ES-I3 (cell line): Measurements from ENCODE around the gene RNF208.
"Not testable (repeated sequence)": the region's sequence is repeated elsewhere in the genome, so short reads cannot be mapped to it uniquely, and the experiment has no call there.

Experiments
- H3K36me3 ChIP-seq: 2 replicates; pipeline ENCODE4 v1.6.1; 2013; ENCODE audit warnings: mild to moderate bottlenecking, low read length, control low read depth, moderate library complexity; ENCODE audit not compliant: insufficient read depth
- H3K4me1 ChIP-seq: 2 replicates; pipeline ENCODE4 v1.6.1; 2013; ENCODE audit warnings: mild to moderate bottlenecking, control low read depth, low read length; ENCODE audit not compliant: insufficient read depth
- H3K9ac ChIP-seq: 2 replicates; pipeline ENCODE4 v1.6.1; 2013; ENCODE audit warnings: low read depth, mild to moderate bottlenecking, low read length, moderate library complexity
- H3K9me3 ChIP-seq: 2 replicates; pipeline ENCODE4 v1.6.1; 2013; ENCODE audit warnings: mild to moderate bottlenecking, low read length, moderate library complexity; ENCODE audit not compliant: control insufficient read depth, insufficient read depth

The RNF208 gene

GRCh38 chr9:137262173-137262908, 40.3 kb upstream of the RNF208 start:
- H3K9me3 ChIP-seq, H3K9ac ChIP-seq, H3K4me1 ChIP-seq: not testable (repeated sequence)
- H3K36me3 ChIP-seq = peaks cover 18% of the 10 kb centered on the region

DNA sequence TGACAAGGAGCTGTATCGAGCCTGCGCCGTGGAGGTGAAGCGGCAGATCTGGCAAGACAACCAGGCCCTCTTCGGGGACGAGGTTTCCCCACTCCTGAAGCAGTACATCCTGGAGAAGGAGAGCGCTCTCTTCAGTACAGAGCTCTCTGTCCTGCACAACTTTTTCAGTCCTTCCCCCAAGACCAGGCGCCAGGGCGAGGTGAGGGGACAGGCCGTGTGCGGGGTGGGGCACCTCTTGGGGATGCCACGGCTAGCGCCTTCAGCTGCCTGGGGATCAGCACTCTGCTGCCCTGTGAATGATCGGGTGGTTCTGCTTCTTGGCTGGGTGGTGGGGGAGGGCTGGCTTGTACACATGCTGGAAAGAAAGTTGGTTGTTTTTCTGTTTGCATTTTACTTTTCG, 34.8 kb upstream of the RNF208 start:
- Histone ChIP-seq H3K9ac (no peak overlapping the region), H3K4me1 (no peaks in the 10 kb centered on the region; the same call in 1 of the 2 replicates), H3K36me3 (peaks cover 12% of the 10 kb centered on the region), H3K9me3 (no peaks in the 10 kb centered on the region)

- Histone ChIP-seq H3K36me3 (peaks cover 12% of the 10 kb centered on the region), H3K9ac (peak overlapping the region; percentile 55; the same call in 1 of the 2 replicates), H3K4me1 (no peaks in the 10 kb centered on the region; the same call in 1 of the 2 replicates), H3K9me3 (no peaks in the 10 kb centered on the region)
These were observed 34.3 kb upstream of the RNF208 start for GRCh38 chr9:137256362-137256761.

GRCh38 chr9:137255448-137256114, 33.5 kb upstream of the RNF208 start:
- H3K36me3 ChIP-seq = peaks cover 12% of the 10 kb centered on the region
- H3K9ac ChIP-seq = peak overlapping the region; percentile 55
- no peaks in the 10 kb centered on the region for H3K9me3 ChIP-seq
- H3K4me1 ChIP-seq = peaks cover 6% of the 10 kb centered on the region; the same call in 1 of the 2 replicates

- Histone ChIP-seq H3K9ac (peak within 1 kb of the TSS; percentile 55), H3K9me3 (no peaks in the 10 kb centered on the region), H3K4me1 (peaks cover 8% of the 10 kb centered on the region; the same call in 1 of the 2 replicates), H3K36me3 (peaks cover 12% of the 10 kb centered on the region)
These were observed 32.8 kb upstream of the RNF208 start, which contains the start of gene NELFB for GRCh38 chr9:137254624-137255447. TSS of gene NELFB (plus strand) at chr9:137255327.

- Histone ChIP-seq H3K9ac (peak overlapping the region; percentile 55; the same call in 1 of the 2 replicates), H3K4me1 (peaks cover 8% of the 10 kb centered on the region; the same call in 1 of the 2 replicates)
These were observed 31.9 kb upstream of the RNF208 start for GRCh38 chr9:137253717-137254623.

GRCh38 chr9:137252555-137253506, 30.8 kb upstream of the RNF208 start:
- Histone ChIP-seq H3K9me3 (no peaks in the 10 kb centered on the region), H3K36me3 (peaks cover 8% of the 10 kb centered on the region), H3K9ac (no peak overlapping the region), H3K4me1 (peaks cover 8% of the 10 kb centered on the region; the same call in 1 of the 2 replicates)

More at GRCh38 chr9:137253717-137254623, 31.9 kb upstream of the RNF208 start:
- Histone ChIP-seq H3K36me3 (peaks cover 12% of the 10 kb centered on the region), H3K9me3 (no peaks in the 10 kb centered on the region)

DNA sequence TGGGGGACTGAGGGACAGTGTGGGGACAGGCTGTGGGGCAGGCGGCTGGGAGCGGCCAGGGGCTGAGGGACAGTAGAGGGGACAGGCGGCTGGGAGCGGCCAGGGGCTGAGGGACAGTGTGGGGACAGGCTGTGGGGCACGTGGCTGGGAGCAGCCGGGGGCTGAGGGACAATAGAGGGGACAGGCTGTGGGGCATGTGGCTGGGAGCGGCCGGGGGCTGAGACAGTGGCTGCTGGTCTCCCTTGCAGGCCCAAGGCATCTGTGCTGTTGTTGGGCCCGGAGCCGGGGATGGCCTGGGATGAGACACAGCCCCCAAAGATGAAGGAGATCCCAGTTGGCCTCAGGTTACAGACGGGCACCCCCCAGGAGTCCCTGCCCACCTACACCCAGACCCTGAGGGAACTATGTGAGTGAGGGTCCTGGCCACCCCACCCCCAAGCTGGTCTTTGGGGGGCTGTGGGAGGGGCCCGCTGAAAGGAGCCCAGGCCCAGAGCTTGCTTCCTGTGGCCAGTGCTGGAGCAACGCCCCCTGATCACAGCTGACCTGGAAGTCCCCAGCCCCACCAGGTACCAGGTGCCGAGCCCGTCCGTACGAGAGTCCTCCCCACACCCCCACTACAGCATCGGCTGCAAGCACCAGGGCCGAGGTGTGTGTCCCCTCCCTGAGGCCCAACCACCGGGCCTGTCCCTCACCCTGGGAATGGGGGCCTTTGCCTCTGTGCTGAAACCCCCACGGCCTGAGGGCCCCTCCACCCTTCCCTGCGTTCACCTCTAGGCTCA, 29.6 kb upstream of the RNF208 start:
- Histone ChIP-seq H3K4me1 (peaks cover 8% of the 10 kb centered on the region; the same call in 1 of the 2 replicates), H3K9ac (no peak overlapping the region), H3K9me3 (no peaks in the 10 kb centered on the region), H3K36me3 (peaks cover 2% of the 10 kb centered on the region; the same call in 1 of the 2 replicates)

GRCh38 chr9:137251194-137251461, 29.1 kb upstream of the RNF208 start, which contains the start of gene STPG3:
TSS of gene STPG3 (plus strand) at chr9:137251286. CDS start at chr9:137251287, 1 bp downstream.
- no peaks in the 10 kb centered on the region for H3K9me3 ChIP-seq
- peaks cover 8% of the 10 kb centered on the region; the same call in 1 of the 2 replicates for H3K4me1 ChIP-seq
- no peaks in the 10 kb centered on the region for H3K36me3 ChIP-seq
- no peak within 1 kb of the TSS for H3K9ac ChIP-seq

DNA sequence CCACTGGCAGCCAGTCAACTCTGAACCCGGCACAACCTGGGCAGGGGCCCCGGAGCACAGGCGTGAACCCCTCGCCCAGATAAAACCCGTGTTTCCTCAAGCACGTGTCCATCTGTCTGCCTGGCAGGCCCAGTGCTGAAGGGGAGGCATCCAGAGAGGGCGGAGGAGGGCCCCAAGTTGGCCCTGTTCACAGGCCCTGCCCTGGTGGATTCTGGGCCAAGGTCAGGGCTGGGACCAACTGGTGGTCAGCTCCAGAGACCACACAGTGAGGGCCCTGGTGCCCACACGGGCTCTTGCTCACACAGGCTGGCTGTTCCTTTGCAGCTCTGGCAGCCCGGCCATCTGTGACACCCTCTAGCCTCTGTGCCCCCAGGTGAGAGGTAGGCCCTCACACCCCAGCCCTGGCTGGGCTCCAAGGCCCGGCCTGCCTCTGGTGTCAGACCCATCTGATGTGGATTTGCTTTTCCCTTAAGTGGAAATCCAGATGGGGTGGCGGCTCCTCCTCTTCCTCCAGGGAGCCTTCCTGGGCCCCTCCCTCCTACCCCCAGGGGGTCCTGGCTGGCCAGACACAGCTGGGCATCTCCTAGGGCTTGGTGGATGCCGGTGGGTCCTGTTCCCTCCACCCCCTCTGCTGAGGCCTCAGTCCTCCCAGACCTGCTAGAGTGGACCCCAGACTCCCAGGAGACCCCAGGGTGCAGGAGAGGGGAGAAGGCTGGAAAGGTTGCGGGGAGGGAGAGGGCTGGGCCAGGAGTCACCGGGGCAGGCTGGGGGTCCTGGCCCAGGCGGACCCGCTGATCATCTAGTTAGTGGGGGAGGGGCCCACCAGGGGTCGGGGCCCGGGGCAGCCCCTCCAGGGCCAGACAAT, 28.5 kb upstream of the RNF208 start:
- H3K36me3 ChIP-seq = no peaks in the 10 kb centered on the region
- no peak overlapping the region for H3K9ac ChIP-seq
- no peaks in the 10 kb centered on the region for H3K9me3 ChIP-seq
- peaks cover 8% of the 10 kb centered on the region; the same call in 1 of the 2 replicates for H3K4me1 ChIP-seq

DNA sequence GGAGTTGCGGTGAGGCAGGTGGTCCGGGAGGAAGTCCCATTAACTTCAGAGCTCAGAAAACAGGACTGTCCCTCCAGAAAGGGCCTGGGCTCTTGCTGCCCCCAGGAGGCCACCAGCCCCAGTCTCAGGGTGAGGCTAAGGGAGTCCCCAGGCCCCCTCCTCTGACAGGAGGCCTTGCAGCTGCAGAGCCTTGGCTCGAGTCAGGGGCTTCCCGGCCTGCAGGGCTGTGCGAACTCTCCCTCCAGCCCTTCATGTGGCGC, 25.8 kb upstream of the RNF208 start:
- Histone ChIP-seq H3K36me3 (peaks cover 5% of the 10 kb centered on the region; the same call in 1 of the 2 replicates), H3K9me3 (no peaks in the 10 kb centered on the region), H3K4me1 (peaks cover 22% of the 10 kb centered on the region; the same call in 1 of the 2 replicates), H3K9ac (no peak overlapping the region)
